Measurements from ENCODE around the gene PKNOX2.

PKNOX2 gene

DNA sequence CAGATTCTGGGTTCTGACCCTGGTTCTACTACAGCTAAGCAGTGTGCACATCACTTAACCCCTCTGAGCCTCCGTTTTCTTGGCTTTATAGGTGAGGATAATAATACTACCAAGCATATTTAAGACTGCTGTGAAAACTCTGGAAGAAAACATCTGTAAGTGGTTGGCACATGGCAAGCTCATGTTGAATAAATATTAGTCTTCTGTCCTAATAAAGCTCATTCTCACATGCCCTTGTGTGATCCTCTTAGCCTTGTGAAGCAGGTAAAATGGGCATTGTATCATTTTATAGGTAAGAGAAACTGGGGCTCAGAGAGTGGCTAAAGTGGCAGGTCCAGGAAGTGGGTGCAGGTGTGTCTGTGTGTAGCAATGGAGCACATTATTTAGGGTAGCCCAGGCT lies 8.5 kb downstream of the PKNOX2 start:
- no peak for DNase-seq (ENCODE audit: low spot score)
- TF ChIP-seq, protein P1, sequence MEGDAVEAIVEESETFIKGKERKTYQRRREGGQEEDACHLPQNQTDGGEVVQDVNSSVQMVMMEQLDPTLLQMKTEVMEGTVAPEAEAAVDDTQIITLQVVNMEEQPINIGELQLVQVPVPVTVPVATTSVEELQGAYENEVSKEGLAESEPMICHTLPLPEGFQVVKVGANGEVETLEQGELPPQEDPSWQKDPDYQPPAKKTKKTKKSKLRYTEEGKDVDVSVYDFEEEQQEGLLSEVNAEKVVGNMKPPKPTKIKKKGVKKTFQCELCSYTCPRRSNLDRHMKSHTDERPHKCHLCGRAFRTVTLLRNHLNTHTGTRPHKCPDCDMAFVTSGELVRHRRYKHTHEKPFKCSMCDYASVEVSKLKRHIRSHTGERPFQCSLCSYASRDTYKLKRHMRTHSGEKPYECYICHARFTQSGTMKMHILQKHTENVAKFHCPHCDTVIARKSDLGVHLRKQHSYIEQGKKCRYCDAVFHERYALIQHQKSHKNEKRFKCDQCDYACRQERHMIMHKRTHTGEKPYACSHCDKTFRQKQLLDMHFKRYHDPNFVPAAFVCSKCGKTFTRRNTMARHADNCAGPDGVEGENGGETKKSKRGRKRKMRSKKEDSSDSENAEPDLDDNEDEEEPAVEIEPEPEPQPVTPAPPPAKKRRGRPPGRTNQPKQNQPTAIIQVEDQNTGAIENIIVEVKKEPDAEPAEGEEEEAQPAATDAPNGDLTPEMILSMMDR (IDR thresholded peaks at IDR 0.05; ENCODE audit: extremely low read depth, missing control alignments): no peak

DNA sequence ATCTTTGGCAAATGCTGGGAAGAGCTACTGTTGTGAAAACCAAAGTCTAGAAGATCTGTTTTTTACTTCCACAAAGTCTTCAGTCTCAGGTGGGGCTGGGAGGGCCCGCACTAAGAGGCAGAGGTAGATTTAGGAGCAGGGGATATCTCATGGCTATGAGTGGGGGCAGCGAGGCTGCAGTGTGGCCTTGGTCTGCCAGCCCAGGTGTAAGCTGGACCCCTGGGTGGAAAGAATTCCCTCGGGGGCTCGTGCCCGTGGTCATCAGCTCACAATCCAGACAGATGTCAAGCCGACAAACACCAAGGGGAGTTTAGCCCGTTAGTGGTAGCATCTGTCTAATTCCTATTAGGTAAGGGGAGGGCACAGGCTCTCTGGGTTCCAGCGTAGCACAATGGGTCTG lies 9.0 kb downstream of the PKNOX2 start:
- TF ChIP-seq, protein P1 (IDR thresholded peaks at IDR 0.05; ENCODE audit: extremely low read depth, missing control alignments): no peak
- no peak for DNase-seq (ENCODE audit: low spot score)

DNA sequence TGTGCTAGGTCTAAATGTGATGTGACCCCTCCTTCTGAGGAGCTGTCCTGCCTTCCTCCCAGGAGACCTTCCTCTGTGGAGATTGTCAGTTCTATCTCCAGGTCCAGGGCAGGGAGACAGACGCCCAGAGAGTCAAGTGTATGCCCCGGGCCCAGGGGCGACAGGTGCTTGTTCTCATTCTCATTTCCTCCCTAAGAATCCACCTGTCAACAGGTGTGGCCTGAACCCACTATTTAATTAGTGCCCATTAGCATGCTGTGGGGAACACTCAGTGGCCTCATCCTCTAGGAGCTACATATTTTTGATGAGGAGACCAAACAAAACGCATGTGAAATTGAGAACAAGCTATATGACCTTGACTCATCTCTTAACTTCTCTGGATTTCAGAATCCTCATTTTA lies 9.5 kb downstream of the PKNOX2 start:
- TF ChIP-seq, protein P1 (IDR thresholded peaks at IDR 0.05; ENCODE audit: extremely low read depth, missing control alignments): no peak
- no peak for DNase-seq (ENCODE audit: low spot score)

DNA sequence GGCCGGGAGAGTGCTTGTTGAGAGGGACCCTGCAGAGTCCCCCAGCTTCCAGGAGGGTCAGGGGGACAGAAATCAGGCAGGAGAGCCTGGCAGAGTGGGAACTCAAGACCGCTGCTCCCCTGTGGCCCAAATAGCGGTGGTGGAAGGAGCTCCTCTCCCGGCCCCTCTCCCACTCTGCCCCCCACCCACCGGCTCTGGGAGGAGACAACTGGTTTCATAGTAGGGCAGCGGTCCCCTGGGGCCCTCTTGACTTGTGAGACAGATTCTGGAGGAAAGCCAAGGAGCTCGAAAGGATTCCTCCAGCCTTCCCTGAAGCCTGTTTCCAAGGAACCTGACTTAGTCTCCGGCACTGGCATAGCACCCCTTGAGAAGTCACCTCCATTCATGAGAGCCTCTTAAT lies 10.1 kb downstream of the PKNOX2 start:
- no peak for DNase-seq (ENCODE audit: low spot score)
- TF ChIP-seq, protein P1 (IDR thresholded peaks at IDR 0.05; ENCODE audit: extremely low read depth, missing control alignments): no peak

DNA sequence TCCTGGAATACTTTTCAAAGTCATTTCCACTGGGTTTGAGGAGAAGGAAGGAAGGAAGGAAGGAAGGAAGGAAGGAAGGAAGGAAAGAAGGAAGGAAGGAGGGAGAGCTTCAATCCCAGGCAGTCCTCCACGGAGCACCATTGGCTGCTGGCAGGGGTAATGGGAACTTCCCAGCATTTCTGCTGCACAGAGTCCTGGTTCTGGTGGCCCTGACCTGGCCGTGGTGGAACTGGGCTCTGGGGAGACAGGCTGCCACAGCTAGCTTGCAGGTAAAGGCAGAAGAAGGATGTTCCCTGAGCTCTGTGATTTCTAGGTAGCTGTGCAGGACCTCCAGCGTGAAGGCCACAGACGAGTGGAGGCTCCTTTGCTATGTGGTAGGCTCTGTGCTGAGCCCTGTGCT lies 10.6 kb downstream of the PKNOX2 start:
- DNase-seq (ENCODE audit: low spot score): no peak
- TF ChIP-seq, protein P1 (IDR thresholded peaks at IDR 0.05; ENCODE audit: extremely low read depth, missing control alignments): no peak

DNA sequence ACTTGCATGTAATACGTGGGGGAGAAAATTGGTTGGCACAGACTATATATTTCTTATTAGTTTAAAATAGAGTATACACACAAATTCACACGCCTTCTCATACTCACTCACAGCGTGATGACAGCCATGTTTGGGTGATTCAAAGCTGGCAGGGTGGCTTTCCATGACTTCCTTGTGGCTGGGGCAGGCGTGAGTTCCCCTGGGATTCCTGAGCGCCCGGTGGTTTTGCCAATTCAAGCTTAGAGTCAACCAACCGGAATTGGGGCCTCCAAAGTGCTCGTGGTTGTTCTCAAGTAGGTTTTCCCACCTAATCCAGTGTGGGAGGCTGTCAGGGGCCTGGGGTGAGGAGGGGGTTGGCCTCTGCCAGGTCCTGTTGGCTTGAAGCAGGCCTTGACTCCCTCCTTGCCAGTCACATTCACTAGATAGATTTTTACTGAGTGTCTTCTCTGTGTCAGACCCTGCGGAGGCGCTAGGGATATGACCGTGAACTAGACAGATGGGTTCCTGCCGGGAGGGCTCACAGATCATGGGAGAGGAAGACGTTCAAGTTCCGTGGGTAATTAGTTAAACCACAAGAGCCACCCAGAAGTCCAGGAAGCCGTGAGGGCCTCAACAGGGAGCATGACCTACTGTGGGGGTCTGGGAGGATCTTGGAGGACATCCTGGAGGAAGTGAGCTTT lies 11.5 kb downstream of the PKNOX2 start:
- TF ChIP-seq, protein P1 (IDR thresholded peaks at IDR 0.05; ENCODE audit: extremely low read depth, missing control alignments): no peak
- DNase-seq (ENCODE audit: low spot score): no peak

DNA sequence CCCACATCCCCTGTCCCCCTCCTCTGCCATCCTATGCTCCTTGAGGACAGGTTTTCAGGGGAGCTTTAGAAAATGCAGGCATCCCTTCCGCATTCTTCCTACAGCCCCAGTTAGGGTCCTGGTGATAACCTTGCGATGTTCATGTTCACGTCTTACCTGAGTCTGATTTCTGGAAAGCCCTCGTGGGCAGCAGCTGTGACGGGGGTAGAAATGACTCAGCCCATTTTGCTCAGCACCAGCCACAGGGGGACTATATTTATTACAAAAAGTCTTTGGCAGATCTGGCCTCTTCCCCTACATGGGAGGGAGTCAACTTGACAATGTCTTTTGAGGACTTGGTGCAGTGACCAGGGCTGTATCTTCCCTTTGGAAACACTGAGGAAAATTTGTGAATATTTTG lies 12.3 kb downstream of the PKNOX2 start:
- no peak for DNase-seq (ENCODE audit: low spot score)
- TF ChIP-seq, protein P1 (IDR thresholded peaks at IDR 0.05; ENCODE audit: extremely low read depth, missing control alignments): no peak

All from GM20000 (cell line).